Thymus (tissue), 11 donors: ENCODE measurements around the gene LUM. TPM values are rescaled to one million over a fixed set of nuclear protein-coding genes. Genes with fewer than 3 reads are reported as not detected.

Source experiments
- DNase-seq, 9 donors: peaks; one replicate each; pipeline ENCODE4 v3.0.0-alpha.2; 2013; ENCODE audit warnings: low spot score in 9 of 9, low read depth in 6 of 9, missing footprints in 1 of 9
- H3K27ac ChIP-seq, 2 donors: one replicate each; pipeline ENCODE4 v1.5.1; 2013; ENCODE audit warnings: control low read depth in 1 of 2, low read depth in 1 of 2, low read length in 1 of 2, mild to moderate bottlenecking in 1 of 2, moderate library complexity in 1 of 2
- H3K27me3 ChIP-seq, 2 donors: one replicate each; pipeline ENCODE4 v1.5.1; 2013; ENCODE audit warnings: low read length in 1 of 2; ENCODE audit not compliant: control insufficient read depth in 2 of 2, insufficient read depth in 1 of 2
- H3K36me3 ChIP-seq, 2 donors: one replicate each; pipeline ENCODE4 v1.5.1; 2013; ENCODE audit warnings: low read length in 1 of 2, mild to moderate bottlenecking in 1 of 2, moderate library complexity in 1 of 2; ENCODE audit not compliant: control insufficient read depth in 2 of 2, insufficient read depth in 2 of 2
- H3K4me1 ChIP-seq, 2 donors: one replicate each; pipeline ENCODE4 v1.5.1; 2013; ENCODE audit warnings: low read length in 2 of 2; ENCODE audit not compliant: control insufficient read depth in 2 of 2, insufficient read depth in 2 of 2
- H3K4me3 ChIP-seq, 2 donors: one replicate each; pipeline ENCODE4 v1.5.1; 2013; ENCODE audit warnings: low read length in 2 of 2, control low read depth in 1 of 2, mild to moderate bottlenecking in 1 of 2
- H3K9me3 ChIP-seq, 2 donors: one replicate each; pipeline ENCODE4 v1.5.1; 2013; ENCODE audit warnings: low read length in 1 of 2, mild to moderate bottlenecking in 1 of 2; ENCODE audit not compliant: control insufficient read depth in 2 of 2, insufficient read depth in 1 of 2
- WGBS: extraction: QIAGEN DNeasy Blood & Tissue Kit; methylation state at CpG from one replicate; pipeline ENCODE4 v1.1.7; 2013; 5-methylcytosine and 5-hydroxymethylcytosine counted together
- polyA plus RNA-seq: library from polyadenylated mRNA; stranded (reverse); fragments of 200-250 nt; gene quantifications from one replicate; pipeline ENCODE4 v1.2.3, GENCODE V29; 2013
- total RNA-seq: library from RNA; stranded (reverse); fragments of 120-200 nt; gene quantifications from one replicate; pipeline ENCODE4 v1.2.4, GENCODE V29; 2013
- donor health status: healthy.

Gene LUM
- total and polyA plus RNA-seq, 2 donors, result 38.7 to 63.5 TPM

- 96% methylated on average over 2 of the region's 2 CpGs for WGBS
- no peak for DNase-seq
- H3K9me3 ChIP-seq, result no peaks in the 10 kb centered on the region
- H3K4me1 ChIP-seq, result no peaks in the 10 kb centered on the region
- H3K27me3 ChIP-seq, result no peaks in the 10 kb centered on the region
- H3K4me3 ChIP-seq, result no peak overlapping the region
- H3K27ac ChIP-seq, result no peak overlapping the region
- no peaks in the 10 kb centered on the region for H3K36me3 ChIP-seq
These were observed 54.8 kb downstream of the LUM start for GRCh38 chr12:91056488-91056887.

- 78% methylated on average over 1 of the region's 1 CpG for WGBS
These were observed 55.3 kb downstream of the LUM start for GRCh38 chr12:91055976-91056375.

DNA sequence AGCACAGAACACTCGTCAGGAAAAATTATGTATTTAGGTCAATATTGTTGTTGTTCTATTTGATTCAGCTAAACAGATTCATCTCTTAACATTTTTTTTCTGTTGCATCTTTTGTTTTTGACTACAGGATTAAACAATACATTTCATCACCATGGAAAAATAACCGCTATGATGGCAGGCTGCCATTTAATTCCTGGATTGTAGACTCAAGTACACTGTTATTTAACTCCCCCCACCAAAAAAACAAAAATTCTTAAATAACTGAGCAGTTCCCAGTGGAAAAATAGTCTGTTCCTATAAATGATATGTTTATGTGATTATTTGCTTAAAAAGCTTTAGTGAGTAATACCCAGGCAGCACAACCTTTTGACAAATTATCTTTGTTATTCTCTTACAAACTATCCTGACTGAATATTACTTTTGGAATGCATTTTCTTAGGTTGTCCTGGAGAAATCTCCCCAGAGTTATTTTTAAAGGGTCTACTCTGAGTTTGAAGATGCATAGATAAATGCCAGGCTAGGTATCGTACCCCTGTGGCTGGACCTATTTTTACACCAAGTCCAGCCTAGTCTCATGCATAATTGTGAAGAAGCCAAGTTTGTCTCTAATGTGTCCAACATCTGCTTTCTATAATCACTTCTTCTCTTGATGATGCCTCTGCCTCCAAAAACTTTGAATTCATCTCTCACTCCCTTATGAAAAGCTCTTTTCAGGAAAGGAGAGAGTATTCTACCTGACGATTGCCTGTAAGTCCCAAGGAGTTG, 57.2 kb downstream of the LUM start:
- H3K4me1 ChIP-seq, result no peaks in the 10 kb centered on the region
- H3K27ac ChIP-seq, result peak overlapping the region in 1 of 2 donors; percentile 46
- DNase-seq, result no peak
- no peaks in the 10 kb centered on the region for H3K36me3 ChIP-seq
- no peak overlapping the region for H3K4me3 ChIP-seq
- WGBS, result 97% methylated on average over 4 of the region's 4 CpGs
- no peaks in the 10 kb centered on the region for H3K9me3 ChIP-seq
- no peaks in the 10 kb centered on the region for H3K27me3 ChIP-seq

More at GRCh38 chr12:91055976-91056375, 55.3 kb downstream of the LUM start:
- Histone ChIP-seq H3K4me1 (no peaks in the 10 kb centered on the region), H3K4me3 (no peak overlapping the region), H3K9me3 (no peaks in the 10 kb centered on the region), H3K27me3 (no peaks in the 10 kb centered on the region), H3K27ac (no peak overlapping the region), H3K36me3 (no peaks in the 10 kb centered on the region)
- no peak for DNase-seq

Other genes with a start within 250 kb of the LUM start
- not detected for gene CCER1, start 156.3 kb downstream of the LUM start, total RNA-seq
- gene CCER1, start 156.3 kb downstream of the LUM start, polyA plus RNA-seq, result not detected
- 0.14 TPM for gene EPYC, start 106.5 kb downstream of the LUM start, total RNA-seq
- 0.25 TPM for gene EPYC, start 106.5 kb downstream of the LUM start, polyA plus RNA-seq
- gene KERA, start 53.5 kb downstream of the LUM start, total RNA-seq, result 0.05 TPM
- 0.09 TPM for gene KERA, start 53.5 kb downstream of the LUM start, polyA plus RNA-seq
- gene DCN, start 71.3 kb upstream of the LUM start, total RNA-seq, result 137 TPM
- gene DCN, start 71.3 kb upstream of the LUM start, polyA plus RNA-seq, result 215 TPM